Peyer's patch (tissue), 4 donors: ENCODE data around the gene INPP5B. TPM values are rescaled to one million over a fixed set of nuclear protein-coding genes. Genes with fewer than 3 reads are reported as not detected.
A peak's percentile ranks its signal among the peaks of the same experiment; 100 is the strongest.

Source experiments
- DNase-seq, 3 donors: peaks; one replicate each; pipeline ENCODE4 v3.0.0-alpha.2; 2017 to 2019
- H3K27ac ChIP-seq, 4 donors: fragments of 200-600 bp; sonication (generic); one replicate each; pipeline ENCODE4 v1.5.1; 2016 to 2019
- H3K27me3 ChIP-seq, 2 donors: fragments of 200-600 bp; sonication (generic); one replicate each; pipeline ENCODE4 v1.5.1; 2019
- H3K36me3 ChIP-seq, 3 donors: fragments of 200-600 bp; sonication (generic); one replicate each; pipeline ENCODE4 v1.5.1; 2016 to 2019
- H3K4me1 ChIP-seq, 4 donors: fragments of 200-600 bp; sonication (generic); one replicate each; pipeline ENCODE4 v1.5.1; 2016 to 2019
- H3K4me3 ChIP-seq, 4 donors: fragments of 200-600 bp; sonication (generic); 1 replicate in 3 of 4; 2 replicates in 1 of 4; pipeline ENCODE4 v1.5.1; 2016 to 2019; ENCODE audit warnings: mild to moderate bottlenecking in 1 of 4
- H3K9me3 ChIP-seq, 4 donors: fragments of 200-600 bp; sonication (generic); one replicate each; pipeline ENCODE4 v1.5.1; 2016 to 2019; ENCODE audit warnings: mild to moderate bottlenecking in 1 of 4
- POLR2A ChIP-seq, 2 donors: fragments of 450-650 bp; IDR thresholded peaks; one replicate each; pipeline ENCODE4 v1.5.1; 2017; ENCODE audit warnings: antibody characterized with exemption in 2 of 2, mild to moderate bottlenecking in 2 of 2, moderate library complexity in 2 of 2
- small RNA-seq, 2 donors: library from RNA; depleted of rRNA; stranded (forward); fragments of <200 nt; gene quantifications; one replicate each; pipeline ENCODE3, GENCODE V24; 2016
- total RNA-seq, 4 donors: library from RNA; depleted of rRNA; stranded (reverse); fragments of >200 nt; gene quantifications; one replicate each; pipeline ENCODE4 v1.1.0, GENCODE V29; 2016
- TF ChIP-seq, protein P1 (sequence below), 6 experiments: fragments of 450-650 bp in 4 of 6; fragments of 200-600 bp in 2 of 6; sonication (generic) in 1 of 6; IDR thresholded peaks; one replicate each; pipeline ENCODE4 v1.5.1; 2017 to 2019; ENCODE audit warnings: antibody characterized with exemption in 6 of 6, mild to moderate bottlenecking in 3 of 6, moderate library complexity in 1 of 6

Gene INPP5B
- total RNA-seq, 4 donors from 2014 or later = 24.7 to 56.9 (median 35.3) TPM

DNA sequence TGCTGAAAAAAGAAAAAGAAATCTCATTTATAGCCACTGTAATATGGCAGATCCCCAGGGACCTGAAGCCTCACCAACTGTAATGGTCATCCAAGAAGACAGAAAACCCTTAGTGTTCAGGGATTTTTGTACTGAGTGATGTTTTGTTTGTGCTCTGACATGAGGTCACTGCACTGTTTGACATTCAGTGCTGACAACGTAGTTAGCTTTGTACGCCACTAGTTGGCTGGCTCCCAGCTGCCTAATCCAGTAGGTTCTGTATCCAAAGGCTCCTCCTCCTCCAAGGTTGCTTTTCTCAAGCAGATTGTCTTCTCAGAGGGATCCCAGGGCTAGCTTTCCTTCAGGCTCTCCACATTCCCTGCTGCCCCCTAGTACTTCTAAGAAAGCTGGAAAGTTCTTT, 129.4 kb downstream of the INPP5B start:
- Histone ChIP-seq H3K27me3 (no peaks in the 10 kb centered on the region), H3K27ac (no peak overlapping the region), H3K9me3 (no peaks in the 10 kb centered on the region), H3K36me3 (peaks cover 0 to 70% (median 0%) of the 10 kb centered on the region in 3 donors), H3K4me3 (no peak overlapping the region), H3K4me1 (no peaks in the 10 kb centered on the region)
- no peak for TF ChIP-seq POLR2A (IDR thresholded peaks at IDR 0.05)
- TF ChIP-seq, protein P1, sequence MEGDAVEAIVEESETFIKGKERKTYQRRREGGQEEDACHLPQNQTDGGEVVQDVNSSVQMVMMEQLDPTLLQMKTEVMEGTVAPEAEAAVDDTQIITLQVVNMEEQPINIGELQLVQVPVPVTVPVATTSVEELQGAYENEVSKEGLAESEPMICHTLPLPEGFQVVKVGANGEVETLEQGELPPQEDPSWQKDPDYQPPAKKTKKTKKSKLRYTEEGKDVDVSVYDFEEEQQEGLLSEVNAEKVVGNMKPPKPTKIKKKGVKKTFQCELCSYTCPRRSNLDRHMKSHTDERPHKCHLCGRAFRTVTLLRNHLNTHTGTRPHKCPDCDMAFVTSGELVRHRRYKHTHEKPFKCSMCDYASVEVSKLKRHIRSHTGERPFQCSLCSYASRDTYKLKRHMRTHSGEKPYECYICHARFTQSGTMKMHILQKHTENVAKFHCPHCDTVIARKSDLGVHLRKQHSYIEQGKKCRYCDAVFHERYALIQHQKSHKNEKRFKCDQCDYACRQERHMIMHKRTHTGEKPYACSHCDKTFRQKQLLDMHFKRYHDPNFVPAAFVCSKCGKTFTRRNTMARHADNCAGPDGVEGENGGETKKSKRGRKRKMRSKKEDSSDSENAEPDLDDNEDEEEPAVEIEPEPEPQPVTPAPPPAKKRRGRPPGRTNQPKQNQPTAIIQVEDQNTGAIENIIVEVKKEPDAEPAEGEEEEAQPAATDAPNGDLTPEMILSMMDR (IDR thresholded peaks at IDR 0.05) = no peak
- DNase-seq = no peak

DNA sequence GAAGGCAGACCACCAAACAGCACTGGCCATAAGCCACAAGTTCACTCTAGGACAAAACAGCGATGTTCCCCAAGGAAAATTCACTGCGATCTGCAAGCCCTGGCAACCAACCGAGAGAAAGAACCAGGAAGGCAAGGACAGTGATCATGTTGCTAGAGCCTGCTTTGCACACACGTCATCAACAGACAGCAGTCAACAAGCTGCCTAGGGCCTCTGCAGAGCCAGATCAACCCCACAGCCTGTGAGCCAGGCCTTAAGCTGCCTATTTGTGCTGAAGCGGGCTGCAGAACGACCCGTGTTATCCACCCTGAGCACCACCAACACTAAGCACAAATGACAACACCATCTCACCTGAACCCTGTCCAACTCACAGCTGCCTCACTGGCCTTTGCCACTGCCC, 132.6 kb downstream of the INPP5B start:
- Histone ChIP-seq H3K9me3 (no peaks in the 10 kb centered on the region), H3K27me3 (no peaks in the 10 kb centered on the region), H3K36me3 (peaks cover 0 to 48% (median 0%) of the 10 kb centered on the region in 3 donors), H3K4me3 (no peak overlapping the region), H3K4me1 (peaks cover 0 to 10% (median 1%) of the 10 kb centered on the region in 4 donors), H3K27ac (no peak overlapping the region)
- DNase-seq = no peak
- no peak for TF ChIP-seq POLR2A (IDR thresholded peaks at IDR 0.05)
- TF ChIP-seq, protein P1 (IDR thresholded peaks at IDR 0.05) = no peak

DNA sequence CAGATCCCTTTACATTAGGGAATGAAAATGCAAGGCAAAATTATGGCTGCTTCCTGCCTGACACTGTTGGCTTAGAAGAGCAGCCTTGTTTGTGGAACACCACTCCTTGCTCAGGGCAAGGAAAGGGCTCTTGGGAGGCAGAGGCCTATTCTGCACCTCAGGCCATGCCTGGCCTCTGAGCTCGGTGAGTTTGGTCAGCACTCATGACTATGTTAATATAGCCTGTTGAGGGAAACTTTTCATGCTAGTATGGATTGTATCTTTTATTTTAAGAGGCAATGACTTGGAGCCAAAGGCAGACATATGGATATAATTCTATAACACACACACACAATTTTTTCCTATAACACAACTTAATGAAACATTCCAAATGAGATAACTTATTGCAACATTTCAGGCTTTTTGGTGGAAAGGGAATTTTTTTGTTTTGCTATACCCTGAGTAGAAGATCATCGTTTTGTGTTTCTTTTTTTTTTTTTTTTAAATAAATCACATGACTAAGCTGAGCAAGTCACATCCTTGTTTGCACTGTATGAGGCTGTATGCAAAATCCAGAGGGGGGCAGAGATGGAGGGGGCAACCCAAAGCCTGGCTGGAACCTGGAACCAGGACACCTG, 133.2 kb downstream of the INPP5B start:
- TF ChIP-seq POLR2A (IDR thresholded peaks at IDR 0.05) = no peak
- TF ChIP-seq, protein P1 (IDR thresholded peaks at IDR 0.05) = no peak

DNA sequence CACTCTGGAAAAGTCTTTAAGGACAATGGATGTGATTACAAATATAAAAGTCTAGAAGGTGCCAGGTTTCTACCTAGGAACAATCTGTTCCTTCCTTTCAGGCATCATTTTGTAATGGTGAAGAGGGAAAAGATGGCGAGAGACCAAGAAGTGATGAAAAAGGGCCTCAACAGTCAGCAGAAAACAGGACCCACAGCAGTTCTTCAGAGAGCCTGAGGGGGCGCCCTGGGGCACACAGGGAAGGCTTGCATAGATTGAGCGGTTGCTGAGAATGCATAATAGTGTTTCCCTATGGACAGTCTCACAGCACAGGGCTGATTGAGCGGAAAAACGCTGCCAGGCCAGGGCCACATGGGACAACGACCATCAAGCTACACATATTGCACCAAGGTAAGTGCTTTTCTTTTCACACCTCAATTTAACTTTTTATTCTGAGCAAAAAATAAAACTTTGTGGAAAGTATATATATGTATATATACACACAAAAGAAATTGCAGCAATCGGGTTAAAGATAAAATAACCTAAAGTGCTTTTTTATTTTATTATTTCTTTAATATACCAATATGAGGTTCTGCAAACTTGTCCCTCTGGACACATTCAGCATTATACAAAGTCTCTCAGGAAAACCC, 135.7 kb downstream of the INPP5B start:
- peaks cover 0 to 35% (median 0%) of the 10 kb centered on the region in 3 donors for H3K36me3 ChIP-seq
- no peaks in the 10 kb centered on the region for H3K27me3 ChIP-seq
- no peaks in the 10 kb centered on the region for H3K9me3 ChIP-seq
- no peak for TF ChIP-seq POLR2A (IDR thresholded peaks at IDR 0.05)
- TF ChIP-seq, protein P1 (IDR thresholded peaks at IDR 0.05) = peak; percentile 66 to 84 (median 78)
- DNase-seq = peak; percentile 55 to 82 (median 77)
- no peak overlapping the region for H3K4me3 ChIP-seq
- H3K27ac ChIP-seq = no peak overlapping the region
- peaks cover 0 to 26% (median 15%) of the 10 kb centered on the region in 4 donors for H3K4me1 ChIP-seq

More for the DNA sequence above, 133.2 kb downstream of the INPP5B start:
- Histone ChIP-seq H3K4me1 (peaks cover 0 to 15% (median 6%) of the 10 kb centered on the region in 4 donors), H3K27ac (no peak overlapping the region), H3K4me3 (no peak overlapping the region), H3K9me3 (no peaks in the 10 kb centered on the region), H3K36me3 (peaks cover 0 to 42% (median 0%) of the 10 kb centered on the region in 3 donors), H3K27me3 (no peaks in the 10 kb centered on the region)
- DNase-seq = no peak

Small RNA genes within 50 kb of the gene (small RNA-seq; reads per million reads assigned to genes)
- gene RF00017 (0 reads per million in 2 donors), gene RF00092 (0 reads per million in 2 donors), gene RNU6-510P (0 to 0.06 reads per million in 2 donors), gene RNU6-584P (0 reads per million in 2 donors)

Other genes starting within 250 kb of the INPP5B start
- 10 to 100 TPM in 3 of 4 donors, 1 to 10 TPM in 1; 9.9 to 67.8 (median 58.0) TPM for gene EPHA10, start 181.9 kb downstream of the INPP5B start, total RNA-seq
- gene MANEAL, start 153.2 kb downstream of the INPP5B start, total RNA-seq = 1 to 10 TPM; 3.3 to 3.8 (median 3.6) TPM
- gene C1orf122, start 139.3 kb downstream of the INPP5B start, total RNA-seq = 100 to 1,000 TPM in 1 of 4 donors, 10 to 100 TPM in 3; 27.2 to 178 (median 39.6) TPM
- gene YRDC, start 138.8 kb downstream of the INPP5B start, total RNA-seq = 10 to 100 TPM in 2 of 4 donors, 1 to 10 TPM in 2; 8.1 to 12.9 (median 9.7) TPM
- gene MTF1, start 87.5 kb downstream of the INPP5B start, total RNA-seq = 1 to 10 TPM; 4.1 to 9.5 (median 8.1) TPM
- gene SF3A3, start 43.0 kb upstream of the INPP5B start, total RNA-seq = 100 to 1,000 TPM in 1 of 4 donors, 10 to 100 TPM in 3; 29.9 to 144 (median 36.0) TPM
- 10 to 100 TPM in 1 of 4 donors, 1 to 10 TPM in 3; 3.3 to 13.2 (median 4.9) TPM for gene FHL3, start 58.5 kb upstream of the INPP5B start, total RNA-seq
- 10 to 100 TPM in 3 of 4 donors, 1 to 10 TPM in 1; 8.9 to 23.1 (median 18.8) TPM for gene UTP11, start 65.7 kb upstream of the INPP5B start, total RNA-seq
- gene POU3F1, start 99.7 kb upstream of the INPP5B start, total RNA-seq = not detected